Ectodermal cell (in vitro differentiated cells): ENCODE measurements around the gene PCDHA7.

Source experiments
- H3K27ac ChIP-seq: 2 replicates; pipeline ENCODE4 v1.7.0; 2013; ENCODE audit warnings: mild to moderate bottlenecking, low read depth, low read length; ENCODE audit not compliant: insufficient read depth, poor library complexity, severe bottlenecking
- H3K27me3 ChIP-seq: 2 replicates; pipeline ENCODE4 v1.7.0; 2013; ENCODE audit warnings: mild to moderate bottlenecking, low read length; ENCODE audit not compliant: insufficient read depth, control insufficient read depth, poor library complexity, severe bottlenecking
- H3K36me3 ChIP-seq: one replicate; pipeline ENCODE4 v1.7.0; 2013; ENCODE audit warnings: low read length; ENCODE audit not compliant: control insufficient read depth, insufficient read depth
- H3K4me1 ChIP-seq: one replicate; pipeline ENCODE4 v1.7.0; 2013; ENCODE audit warnings: low read length; ENCODE audit not compliant: control insufficient read depth, insufficient read depth
- H3K4me3 ChIP-seq: 2 replicates; pipeline ENCODE4 v1.7.0; 2013; ENCODE audit warnings: low read depth, low read length, control low read depth; ENCODE audit not compliant: insufficient read depth
- H3K9me3 ChIP-seq: 2 replicates; pipeline ENCODE4 v1.7.0; 2013; ENCODE audit warnings: mild to moderate bottlenecking, low read length, moderate library complexity; ENCODE audit not compliant: control insufficient read depth
- WGBS, 2 experiments: methylation state at CpG; one replicate each; pipeline ENCODE4 v1.1.7; 2013; ENCODE audit warnings: missing lambda C conversion rate in 2 of 2; 5-methylcytosine and 5-hydroxymethylcytosine counted together

Gene PCDHA7

DNA sequence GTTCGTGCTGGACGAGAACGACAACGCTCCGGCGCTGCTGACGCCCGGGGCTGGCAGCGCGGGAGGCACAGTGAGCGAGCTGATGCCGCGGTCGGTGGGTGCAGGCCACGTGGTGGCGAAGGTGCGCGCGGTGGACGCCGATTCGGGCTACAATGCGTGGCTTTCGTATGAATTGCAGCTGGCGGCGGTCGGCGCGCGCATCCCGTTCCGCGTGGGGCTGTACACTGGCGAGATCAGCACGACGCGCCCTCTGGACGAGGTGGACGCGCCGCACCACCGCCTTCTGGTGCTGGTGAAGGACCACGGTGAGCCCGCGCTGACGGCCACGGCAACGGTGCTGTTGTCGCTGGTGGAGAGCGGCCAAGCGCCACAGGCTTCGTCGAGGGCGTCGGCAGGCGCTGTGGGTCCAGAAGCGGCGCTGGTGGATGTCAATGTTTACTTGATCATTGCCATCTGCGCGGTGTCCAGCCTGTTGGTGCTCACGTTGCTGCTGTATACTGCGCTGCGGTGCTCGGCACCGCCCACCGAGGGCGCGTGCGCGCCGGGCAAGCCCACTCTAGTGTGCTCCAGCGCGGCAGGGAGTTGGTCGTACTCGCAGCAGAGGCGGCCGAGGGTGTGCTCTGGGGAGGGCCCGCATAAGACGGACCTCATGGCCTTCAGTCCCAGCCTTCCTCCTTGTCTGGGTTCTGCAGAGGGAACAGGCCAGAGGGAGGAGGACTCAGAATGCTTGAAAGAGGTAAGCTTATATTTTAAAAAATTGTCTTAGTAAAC lies 50.0 kb downstream of the PCDHA7 start:
- Histone ChIP-seq H3K36me3 (peaks cover 9% of the 10 kb centered on the region), H3K4me1 (no peaks in the 10 kb centered on the region), H3K27ac (no peak overlapping the region), H3K9me3 (no peaks in the 10 kb centered on the region), H3K4me3 (no peak overlapping the region), H3K27me3 (no peaks in the 10 kb centered on the region)
- WGBS, 2 experiments, result 97% methylated on average over 79 of the region's 79 CpGs
